C1 segment of cervical spinal cord (tissue), 14 donors: ENCODE data around the gene IGFL1.
"Not testable (repeated sequence)": the region's sequence is repeated elsewhere in the genome, so short reads cannot be mapped to it uniquely, and the experiment has no call there.

Source experiments
- DNase-seq, 14 donors: peaks; one replicate each; lab custom pipeline; 2025; lab: John Stamatoyannopoulos, UW

The IGFL1 gene

GRCh38 chr19:46265217-46265828, 35.8 kb downstream of the IGFL1 start:
- peak in 9 of 14 donors; percentile 10 to 62 (median 41) for DNase-seq

- DNase-seq, result no peak
These were observed 39.6 kb downstream of the IGFL1 start for GRCh38 chr19:46269101-46269500.

- DNase-seq, result no peak
These were observed 41.1 kb downstream of the IGFL1 start for GRCh38 chr19:46270521-46271256.

GRCh38 chr19:46271481-46272197, 42.1 kb downstream of the IGFL1 start:
- DNase-seq, result no peak

- DNase-seq, result not testable (repeated sequence)
These were observed 44.4 kb downstream of the IGFL1 start for GRCh38 chr19:46273931-46274330.

GRCh38 chr19:46279177-46279576, 49.6 kb downstream of the IGFL1 start:
- no peak for DNase-seq
